ENCODE measurements around the gene ROR1.

The ROR1 gene

GRCh38 chr1:63888984-63889383, 115.2 kb downstream of the ROR1 start:
- Histone ChIP-seq H3K9ac (ENCODE audit: low read length) (no peak overlapping the region), H3K23ac (ENCODE audit: low read length in 2 of 2) (no peak overlapping the region), H3K36me3 (ENCODE audit: control insufficient read depth in 1 of 2, insufficient read depth in 2 of 2, low read depth in 1 of 2, low read length in 2 of 2) (no peaks in the 10 kb centered on the region), H3K14ac (ENCODE audit: low read length in 2 of 2) (no peak overlapping the region), H2AK5ac (ENCODE audit: low read length, severe bottlenecking) (no peak overlapping the region), H3K4ac (ENCODE audit: low read depth in 1 of 2, low read length in 2 of 2) (no peak overlapping the region), H3K27ac (ENCODE audit: low read length, poor library complexity, severe bottlenecking) (no peak overlapping the region), H3K4me3 (ENCODE audit: insufficient read depth in 1 of 2, low read depth in 1 of 2, low read length in 2 of 2) (no peak overlapping the region), H3K4me2 (ENCODE audit: low read length, poor library complexity, severe bottlenecking) (no peak overlapping the region), H3K18ac (ENCODE audit: low read depth in 1 of 2, low read length in 2 of 2) (no peak overlapping the region), H2BK15ac (ENCODE audit: low read depth, poor library complexity, severe bottlenecking) (no peak overlapping the region), H3K9me3 (ENCODE audit: control insufficient read depth, low read length) (no peaks in the 10 kb centered on the region), H2AFZ (ENCODE audit: low read depth, low read length) (no peak overlapping the region), H3K27me3 (ENCODE audit: control insufficient read depth in 1 of 2, insufficient read depth in 1 of 2, low read length in 2 of 2) (no peaks in the 10 kb centered on the region), H3K79me1 (replicated peaks; ENCODE audit: low read length, poor library complexity, severe bottlenecking) (peaks cover 20% of the 10 kb centered on the region), H2BK120ac (ENCODE audit: low read depth, low read length) (no peak overlapping the region), H3K4me1 (ENCODE audit: control insufficient read depth, insufficient read depth, low read depth, low read length) (peaks cover 11% of the 10 kb centered on the region), H4K8ac (ENCODE audit: low read length) (no peak overlapping the region), H4K91ac (ENCODE audit: low read length) (no peak overlapping the region), H2BK12ac (ENCODE audit: low read length in 2 of 2) (no peak overlapping the region), H2BK5ac (ENCODE audit: low read depth, low read length, poor library complexity, severe bottlenecking) (no peak overlapping the region)
- 85% methylated on average over 1 of the region's 1 CpG for WGBS
- peak; percentile 68 for DNase-seq

- H3K18ac ChIP-seq (ENCODE audit: low read depth in 1 of 2, low read length in 2 of 2) = no peak overlapping the region
- H3K9ac ChIP-seq (ENCODE audit: low read length) = no peak overlapping the region
- H4K91ac ChIP-seq (ENCODE audit: low read length) = no peak overlapping the region
- H2BK120ac ChIP-seq (ENCODE audit: low read depth, low read length) = no peak overlapping the region
- H3K36me3 ChIP-seq (ENCODE audit: control insufficient read depth in 1 of 2, insufficient read depth in 2 of 2, low read depth in 1 of 2, low read length in 2 of 2) = no peaks in the 10 kb centered on the region
- no peak overlapping the region for H3K27ac ChIP-seq (ENCODE audit: low read length, poor library complexity, severe bottlenecking)
- H3K4ac ChIP-seq (ENCODE audit: low read depth in 1 of 2, low read length in 2 of 2) = no peak overlapping the region
- no peak overlapping the region for H4K8ac ChIP-seq (ENCODE audit: low read length)
- H3K4me1 ChIP-seq (ENCODE audit: control insufficient read depth, insufficient read depth, low read depth, low read length) = peaks cover 9% of the 10 kb centered on the region
- no peaks in the 10 kb centered on the region for H3K27me3 ChIP-seq (ENCODE audit: control insufficient read depth in 1 of 2, insufficient read depth in 1 of 2, low read length in 2 of 2)
- DNase-seq = no peak
- H2AK5ac ChIP-seq (ENCODE audit: low read length, severe bottlenecking) = no peak overlapping the region
- no peak overlapping the region for H3K14ac ChIP-seq (ENCODE audit: low read length in 2 of 2)
- H2BK15ac ChIP-seq (ENCODE audit: low read depth, poor library complexity, severe bottlenecking) = no peak overlapping the region
- H3K23ac ChIP-seq (ENCODE audit: low read length in 2 of 2) = no peak overlapping the region
- no peak overlapping the region for H2AFZ ChIP-seq (ENCODE audit: low read depth, low read length)
- H2BK12ac ChIP-seq (ENCODE audit: low read length in 2 of 2) = no peak overlapping the region
- H3K9me3 ChIP-seq (ENCODE audit: control insufficient read depth, low read length) = no peaks in the 10 kb centered on the region
- H3K4me3 ChIP-seq (ENCODE audit: insufficient read depth in 1 of 2, low read depth in 1 of 2, low read length in 2 of 2) = no peak overlapping the region
- H3K4me2 ChIP-seq (ENCODE audit: low read length, poor library complexity, severe bottlenecking) = no peak overlapping the region
- H3K79me1 ChIP-seq (replicated peaks; ENCODE audit: low read length, poor library complexity, severe bottlenecking) = peaks cover 19% of the 10 kb centered on the region
- H2BK5ac ChIP-seq (ENCODE audit: low read depth, low read length, poor library complexity, severe bottlenecking) = no peak overlapping the region
Observed at GRCh38 chr1:63890468-63890867, 116.7 kb downstream of the ROR1 start.

- Histone ChIP-seq H3K9ac (ENCODE audit: low read length) (no peak overlapping the region), H3K79me1 (replicated peaks; ENCODE audit: low read length, poor library complexity, severe bottlenecking) (peaks cover 14% of the 10 kb centered on the region), H3K14ac (ENCODE audit: low read length in 2 of 2) (no peak overlapping the region), H3K27me3 (ENCODE audit: control insufficient read depth in 1 of 2, insufficient read depth in 1 of 2, low read length in 2 of 2) (no peaks in the 10 kb centered on the region), H3K4ac (ENCODE audit: low read depth in 1 of 2, low read length in 2 of 2) (no peak overlapping the region), H3K23ac (ENCODE audit: low read length in 2 of 2) (no peak overlapping the region), H2BK120ac (ENCODE audit: low read depth, low read length) (no peak overlapping the region), H3K4me1 (ENCODE audit: control insufficient read depth, insufficient read depth, low read depth, low read length) (peaks cover 9% of the 10 kb centered on the region), H4K91ac (ENCODE audit: low read length) (no peak overlapping the region), H2AK5ac (ENCODE audit: low read length, severe bottlenecking) (peak overlapping the region; percentile 45), H3K4me2 (ENCODE audit: low read length, poor library complexity, severe bottlenecking) (no peak overlapping the region), H2AFZ (ENCODE audit: low read depth, low read length) (no peak overlapping the region), H2BK15ac (ENCODE audit: low read depth, poor library complexity, severe bottlenecking) (no peak overlapping the region), H3K9me3 (ENCODE audit: control insufficient read depth, low read length) (no peaks in the 10 kb centered on the region), H3K18ac (ENCODE audit: low read depth in 1 of 2, low read length in 2 of 2) (no peak overlapping the region), H3K27ac (ENCODE audit: low read length, poor library complexity, severe bottlenecking) (no peak overlapping the region), H3K4me3 (ENCODE audit: insufficient read depth in 1 of 2, low read depth in 1 of 2, low read length in 2 of 2) (no peak overlapping the region), H3K36me3 (ENCODE audit: control insufficient read depth in 1 of 2, insufficient read depth in 2 of 2, low read depth in 1 of 2, low read length in 2 of 2) (no peaks in the 10 kb centered on the region), H2BK5ac (ENCODE audit: low read depth, low read length, poor library complexity, severe bottlenecking) (no peak overlapping the region), H2BK12ac (ENCODE audit: low read length in 2 of 2) (no peak overlapping the region), H4K8ac (ENCODE audit: low read length) (no peak overlapping the region)
- WGBS = 100% methylated on average over 4 of the region's 4 CpGs
- no peak for DNase-seq
Observed at GRCh38 chr1:63891060-63891690, 117.4 kb downstream of the ROR1 start.

GRCh38 chr1:63892632-63893395, 119.0 kb downstream of the ROR1 start:
- 81% methylated on average over 8 of the region's 8 CpGs for WGBS
- peak overlapping the region in 1 of 2 experiments; percentile 61 for H3K18ac ChIP-seq (ENCODE audit: low read depth in 1 of 2, low read length in 2 of 2)
- H3K9ac ChIP-seq (ENCODE audit: low read length) = peak overlapping the region; percentile 55
- H3K79me1 ChIP-seq (replicated peaks; ENCODE audit: low read length, poor library complexity, severe bottlenecking) = peaks cover 12% of the 10 kb centered on the region
- H3K4me3 ChIP-seq (ENCODE audit: insufficient read depth in 1 of 2, low read depth in 1 of 2, low read length in 2 of 2) = peak overlapping the region in 1 of 2 experiments; percentile 6
- H3K9me3 ChIP-seq (ENCODE audit: control insufficient read depth, low read length) = no peaks in the 10 kb centered on the region
- H2BK12ac ChIP-seq (ENCODE audit: low read length in 2 of 2) = no peak overlapping the region
- no peak overlapping the region for H2BK120ac ChIP-seq (ENCODE audit: low read depth, low read length)
- H3K4me2 ChIP-seq (ENCODE audit: low read length, poor library complexity, severe bottlenecking) = peak overlapping the region; percentile 23
- H3K23ac ChIP-seq (ENCODE audit: low read length in 2 of 2) = no peak overlapping the region
- H2BK15ac ChIP-seq (ENCODE audit: low read depth, poor library complexity, severe bottlenecking) = no peak overlapping the region
- H2AFZ ChIP-seq (ENCODE audit: low read depth, low read length) = no peak overlapping the region
- peak overlapping the region; percentile 73 for H2AK5ac ChIP-seq (ENCODE audit: low read length, severe bottlenecking)
- H3K4me1 ChIP-seq (ENCODE audit: control insufficient read depth, insufficient read depth, low read depth, low read length) = peaks cover 8% of the 10 kb centered on the region
- H3K36me3 ChIP-seq (ENCODE audit: control insufficient read depth in 1 of 2, insufficient read depth in 2 of 2, low read depth in 1 of 2, low read length in 2 of 2) = no peaks in the 10 kb centered on the region
- peak overlapping the region; percentile 68 for H2BK5ac ChIP-seq (ENCODE audit: low read depth, low read length, poor library complexity, severe bottlenecking)
- peak overlapping the region; percentile 90 for H3K27ac ChIP-seq (ENCODE audit: low read length, poor library complexity, severe bottlenecking)
- H3K4ac ChIP-seq (ENCODE audit: low read depth in 1 of 2, low read length in 2 of 2) = peak overlapping the region in 1 of 2 experiments; percentile 11
- no peaks in the 10 kb centered on the region for H3K27me3 ChIP-seq (ENCODE audit: control insufficient read depth in 1 of 2, insufficient read depth in 1 of 2, low read length in 2 of 2)
- peak overlapping the region in 1 of 2 experiments; percentile 46 for H3K14ac ChIP-seq (ENCODE audit: low read length in 2 of 2)
- peak; percentile 73 for DNase-seq
- H4K91ac ChIP-seq (ENCODE audit: low read length) = no peak overlapping the region
- peak overlapping the region; percentile 64 for H4K8ac ChIP-seq (ENCODE audit: low read length)
